Stimulated activated CD8-positive, alpha-beta memory T cell treated with anti-CD3 and anti-CD28 coated beads, Interleukin-7, amount 100 ng/mL, for 4 hours (primary cell): ENCODE results near the gene NCSTN.
A peak's percentile ranks its signal among the peaks of the same experiment; 100 is the strongest.

Experiments
- DNase-seq, 2 donors: peaks; one replicate each; pipeline ENCODE4 v3.0.0-alpha.2; 2020; ENCODE audit warnings: low read depth in 2 of 2

The NCSTN gene

GRCh38 chr1:160342953-160343869, at the start of gene NCSTN, which contains the start of gene COPA:
Gene NCSTN, plus strand, starts transcription at chr1:160343383. Its CDS starts 14 bp downstream, at chr1:160343397.
Gene COPA, minus strand, starts transcription at chr1:160343250. Its CDS starts 80 bp downstream, at chr1:160343170.
- DNase-seq: peak; percentile 83 to 84

GRCh38 chr1:160296036-160296435, 47.1 kb upstream of the NCSTN start:
- DNase-seq: no peak

GRCh38 chr1:160300173-160300572, 43.0 kb upstream of the NCSTN start:
- DNase-seq: no peak

DNA sequence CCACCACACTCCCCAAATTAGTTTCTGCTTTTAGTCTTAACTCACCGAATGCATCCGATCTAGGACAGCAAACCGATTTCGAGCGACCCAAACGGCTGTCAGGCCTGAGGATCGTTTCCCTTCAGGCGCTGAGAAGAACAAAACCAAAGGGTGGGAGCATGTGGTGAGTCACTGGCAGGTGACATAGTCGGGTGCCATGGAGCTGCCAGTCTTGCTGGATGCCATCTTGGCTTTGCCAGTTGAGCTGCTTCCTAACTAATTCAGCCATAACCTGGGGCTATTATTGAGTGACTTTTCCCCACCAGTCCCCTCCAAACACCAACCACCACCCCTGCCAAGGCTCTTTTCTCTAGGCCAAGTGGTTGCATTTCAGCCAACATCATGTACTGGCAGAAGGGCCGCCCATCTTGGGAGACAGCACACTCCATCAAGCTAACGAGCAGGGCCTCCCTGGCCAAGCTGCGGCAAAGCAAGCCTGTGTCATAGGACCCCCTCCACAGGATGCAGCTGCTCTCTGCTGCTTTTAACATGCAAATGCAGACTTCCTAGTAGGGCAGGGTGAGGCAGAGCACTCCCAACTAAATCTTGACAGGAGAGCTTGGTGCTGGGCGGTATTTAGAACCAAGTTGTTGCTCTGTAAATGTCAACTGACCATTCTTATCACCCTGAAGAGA, 35.9 kb upstream of the NCSTN start:
- DNase-seq: no peak

DNA sequence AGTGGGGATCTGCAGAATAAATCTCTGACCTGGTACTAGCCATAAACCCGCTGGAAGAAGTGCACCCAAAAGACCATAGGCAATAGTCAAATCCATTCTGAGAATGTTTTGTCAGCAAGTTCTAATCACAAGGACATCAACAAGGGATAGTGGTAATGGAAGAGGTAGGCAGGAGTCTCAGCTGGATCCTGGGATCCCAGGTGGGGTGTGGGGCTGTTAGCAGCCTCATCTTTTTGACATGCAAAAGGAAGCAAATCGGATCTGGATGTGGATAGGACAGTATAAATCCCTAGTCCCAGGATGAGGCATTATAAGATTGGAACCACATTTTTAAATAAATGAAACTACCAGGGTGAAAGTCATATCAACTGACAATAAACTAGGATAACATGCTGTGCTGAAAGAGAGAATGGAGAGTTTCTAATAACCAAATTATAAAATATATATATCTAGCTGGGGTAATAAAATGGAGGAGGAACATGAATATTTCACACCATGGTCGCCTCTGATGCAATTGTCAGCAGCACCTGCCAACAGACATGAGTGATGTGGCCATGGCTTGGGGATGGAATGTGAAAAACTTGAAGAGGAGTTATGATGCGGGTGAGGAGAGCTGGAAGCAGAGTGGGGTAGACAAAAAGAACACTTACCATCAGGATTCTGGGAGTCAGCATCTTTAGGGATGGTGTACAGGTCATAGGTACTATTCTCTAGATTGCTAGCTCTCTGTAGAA, 34.6 kb upstream of the NCSTN start:
- no peak for DNase-seq

DNA sequence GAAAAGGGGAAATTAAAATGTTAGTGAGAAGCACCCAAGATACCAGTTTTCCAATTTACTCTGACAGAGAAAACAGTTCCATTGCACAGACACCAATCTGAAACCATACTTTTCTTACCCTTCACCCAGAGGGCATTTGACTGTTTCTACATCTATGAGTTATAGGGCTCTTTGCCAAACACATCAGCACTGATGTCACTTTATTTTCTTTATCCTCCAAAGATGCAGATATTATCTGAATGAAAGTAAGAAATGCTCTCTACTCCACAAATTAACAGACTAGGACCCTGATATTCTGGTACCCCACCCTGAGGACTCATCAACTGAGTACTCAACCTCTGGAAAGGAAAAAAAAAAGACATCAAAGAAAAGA, 34.0 kb upstream of the NCSTN start:
- DNase-seq: no peak

- DNase-seq: no peak
Measured at GRCh38 chr1:160309571-160309970, 33.6 kb upstream of the NCSTN start.

GRCh38 chr1:160315359-160315758, 27.8 kb upstream of the NCSTN start:
- DNase-seq: no peak

DNA sequence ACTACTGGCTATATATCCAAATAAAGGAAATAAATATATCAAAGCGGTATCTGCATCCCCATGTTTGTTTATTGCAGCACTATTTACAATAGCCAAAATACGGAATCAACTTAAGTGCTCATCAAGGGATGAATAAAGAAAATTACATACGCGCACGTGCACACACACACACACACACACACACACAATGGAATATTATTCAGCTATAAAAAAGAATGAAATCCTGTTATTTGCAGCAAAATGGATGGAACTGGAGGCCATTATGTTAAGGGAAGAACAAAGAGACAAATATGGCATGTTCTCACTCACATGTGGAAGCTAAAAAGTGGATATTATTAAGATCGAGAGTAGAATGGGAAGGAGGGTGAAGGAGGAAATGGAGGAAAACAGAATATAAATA, 20.4 kb upstream of the NCSTN start:
- no peak for DNase-seq

DNA sequence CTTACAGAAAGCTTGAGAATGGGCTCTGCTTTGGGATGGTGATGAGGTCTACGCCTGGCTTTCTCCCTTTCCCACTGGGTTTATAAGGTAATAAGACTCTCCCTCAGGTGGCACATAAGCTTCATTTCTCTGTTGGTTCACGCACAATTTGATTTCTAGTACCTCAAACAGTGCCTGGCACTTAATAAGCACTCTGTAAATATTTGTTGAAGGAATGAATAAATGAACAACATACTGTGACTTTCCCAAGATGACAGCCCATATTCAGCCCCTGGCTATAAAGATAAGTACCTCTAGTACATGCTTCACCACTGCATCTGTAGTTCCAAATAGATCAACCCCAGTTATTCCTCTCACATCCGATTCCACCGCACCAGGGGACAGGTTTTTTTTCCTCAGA, 17.9 kb upstream of the NCSTN start:
- no peak for DNase-seq

DNA sequence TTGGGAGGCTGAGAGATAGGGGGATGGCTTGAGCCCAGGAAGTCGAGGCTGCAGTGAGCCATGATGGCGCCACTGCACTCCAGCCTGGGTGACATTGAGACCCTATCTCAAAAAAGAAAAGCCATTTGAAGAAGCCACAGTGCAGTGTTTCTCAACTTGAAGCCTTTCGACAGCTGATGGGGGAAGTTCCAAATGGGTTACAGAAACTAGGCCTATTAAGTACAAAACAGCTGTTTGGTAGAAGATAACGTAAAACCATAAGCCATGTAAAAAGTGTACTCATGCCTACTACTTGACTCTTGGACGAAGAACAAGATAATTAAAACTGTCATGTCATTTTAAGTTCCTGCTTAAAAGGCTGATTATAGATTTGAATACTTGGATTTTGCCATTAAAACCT, 16.8 kb upstream of the NCSTN start:
- DNase-seq: no peak

DNA sequence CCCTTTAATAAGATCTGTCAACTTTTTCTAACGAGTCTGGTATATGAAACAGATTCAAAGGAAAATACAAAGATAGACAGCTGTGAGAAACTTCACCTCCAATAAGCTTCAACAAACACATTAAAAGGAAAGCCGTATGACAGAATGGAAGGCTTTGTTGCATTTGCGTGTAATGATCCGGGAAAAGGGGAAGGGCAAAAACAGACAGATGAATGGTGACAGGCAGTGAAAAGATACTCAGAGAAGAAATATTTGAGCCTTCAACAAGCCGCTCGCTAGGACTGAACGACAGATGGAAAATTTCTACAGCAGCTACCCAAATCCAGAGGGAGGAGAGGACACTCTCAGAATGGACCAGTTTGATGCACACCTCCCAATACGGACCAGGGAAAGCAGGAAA, 15.0 kb upstream of the NCSTN start:
- no peak for DNase-seq

GRCh38 chr1:160330119-160330518, 13.1 kb upstream of the NCSTN start:
- DNase-seq: no peak

GRCh38 chr1:160332516-160332915, 10.7 kb upstream of the NCSTN start:
- DNase-seq: no peak

GRCh38 chr1:160338580-160338979, 4.6 kb upstream of the NCSTN start:
- no peak for DNase-seq

GRCh38 chr1:160340146-160340545, 3.0 kb upstream of the NCSTN start:
- DNase-seq: no peak

DNA sequence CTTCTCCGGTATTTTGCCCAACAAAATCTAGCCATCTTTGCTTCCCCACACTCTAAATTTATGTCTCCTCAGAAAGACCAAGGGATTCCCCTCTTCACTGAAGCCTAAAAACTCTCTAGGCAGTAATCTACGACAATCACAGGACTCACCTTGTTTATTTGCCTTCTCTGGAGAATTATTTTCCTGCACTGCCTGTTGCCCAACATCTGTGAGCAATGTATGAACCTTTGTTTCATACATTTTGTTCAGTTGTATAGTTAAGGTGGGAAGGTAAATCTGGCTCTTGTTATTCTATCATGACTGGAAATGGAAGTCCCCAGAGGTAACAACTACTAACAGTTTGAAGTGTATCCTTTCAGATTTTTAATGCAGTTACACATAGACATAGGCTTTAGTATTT, 2.3 kb upstream of the NCSTN start:
- no peak for DNase-seq

DNA sequence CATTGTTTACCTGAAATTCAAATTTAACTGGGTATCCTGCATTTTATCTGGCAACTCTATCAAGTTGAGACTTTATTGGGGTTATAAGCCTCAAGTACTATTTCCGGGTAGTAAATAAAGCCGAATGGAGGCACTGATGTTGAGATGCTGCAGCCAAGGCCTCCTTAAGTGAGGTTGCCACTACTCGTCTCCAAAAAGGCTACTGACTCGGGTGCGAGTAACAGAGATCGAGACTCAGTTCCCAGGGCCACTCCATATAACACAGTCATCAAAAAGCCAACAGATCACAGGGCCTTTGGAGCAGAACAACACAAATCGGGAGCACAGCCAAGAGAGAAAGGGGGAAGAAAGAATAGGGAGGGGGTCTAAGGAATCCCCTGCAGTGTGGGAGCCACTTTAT, 657 bp upstream of the NCSTN start:
- no peak for DNase-seq

DNA sequence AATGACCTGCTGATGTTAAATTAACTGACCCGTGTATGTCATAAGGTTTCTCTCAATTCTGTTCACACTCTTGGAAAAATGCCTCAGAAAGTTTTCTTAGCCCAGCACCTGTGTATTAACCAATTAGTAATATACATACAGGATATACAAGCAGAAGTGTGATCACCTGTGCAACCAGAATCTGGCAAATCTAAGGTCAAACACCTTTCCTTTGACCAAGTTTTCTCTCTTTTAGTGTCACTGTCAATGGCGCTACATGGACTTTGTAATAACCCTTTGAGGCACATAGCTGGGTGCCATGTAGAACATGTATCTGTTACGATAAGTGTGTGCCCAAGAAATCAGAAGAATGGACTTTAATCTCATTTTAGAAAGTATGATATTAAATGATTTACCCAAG, 1.1 kb downstream of the NCSTN start:
- no peak for DNase-seq

GRCh38 chr1:160344936-160345335, 1.8 kb downstream of the NCSTN start:
- no peak for DNase-seq

DNA sequence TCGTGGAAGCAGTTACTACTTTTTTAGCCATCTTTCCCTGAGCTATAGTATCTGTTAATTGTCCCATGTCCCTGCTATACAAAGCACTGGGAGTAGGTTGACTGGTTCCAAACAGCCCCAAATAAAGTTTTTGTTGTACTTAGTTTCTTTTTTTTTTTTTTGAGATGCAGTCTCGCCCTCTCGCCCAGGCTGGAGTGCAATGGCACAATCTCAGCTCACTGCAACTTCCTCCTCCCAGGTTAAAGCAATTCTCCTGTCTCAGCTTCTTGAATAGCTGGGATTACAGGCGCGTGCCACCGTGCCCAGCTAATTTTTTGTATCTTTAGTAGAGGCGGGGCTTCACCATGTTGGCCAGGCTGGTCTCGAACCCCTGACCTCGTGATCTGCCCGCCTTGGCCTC, 3.3 kb downstream of the NCSTN start:
- DNase-seq: no peak

GRCh38 chr1:160346958-160347357, 3.8 kb downstream of the NCSTN start:
- no peak for DNase-seq
